Central memory CD4-positive, alpha-beta T cell (primary cell): ENCODE measurements around the gene PLEKHG4.

Experiments used
- DNase-seq: peaks from one replicate; pipeline ENCODE4 v3.0.0; 2022

The PLEKHG4 gene

DNA sequence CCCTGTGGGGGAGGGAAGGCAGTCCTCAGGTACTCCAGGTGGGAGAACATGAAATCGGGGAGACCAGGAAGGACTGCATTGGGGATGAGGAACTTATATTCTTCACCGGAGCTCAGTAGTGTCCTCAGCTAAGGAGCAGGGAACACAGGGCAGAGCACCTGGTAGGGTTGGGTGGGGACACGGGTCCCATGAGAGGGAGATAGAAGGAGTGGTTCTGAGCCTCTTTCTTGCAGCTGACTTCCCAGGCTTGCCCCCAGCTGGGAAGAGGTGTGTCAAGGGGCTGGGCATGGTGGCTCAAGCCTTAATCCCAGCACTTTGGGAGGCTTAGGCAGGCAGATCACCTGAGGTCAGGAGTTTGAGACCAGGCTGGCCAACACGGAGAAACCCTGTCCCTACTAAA is 34.1 kb upstream of the PLEKHG4 start:
- DNase-seq = no peak

DNA sequence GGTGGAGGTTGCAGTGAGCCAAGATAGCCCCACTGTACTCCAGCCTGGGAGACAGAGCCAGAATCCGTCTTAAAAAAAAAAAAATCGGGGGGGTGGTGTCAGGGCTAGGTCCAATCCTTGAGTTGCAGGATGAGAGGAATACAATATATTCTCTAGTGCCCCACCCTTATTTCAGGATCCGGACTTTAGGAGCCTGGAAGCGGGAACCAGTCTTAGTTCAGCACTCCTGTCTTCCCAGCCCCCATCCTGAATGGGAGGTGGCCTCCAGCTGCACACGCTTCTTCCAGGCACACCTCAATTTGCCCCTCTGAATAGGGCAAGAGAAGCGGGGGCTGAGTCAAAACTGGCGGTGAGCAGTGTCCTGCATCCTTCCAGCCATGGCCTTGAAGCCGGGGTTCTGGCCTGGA is 33.7 kb upstream of the PLEKHG4 start:
- DNase-seq = no peak

DNA sequence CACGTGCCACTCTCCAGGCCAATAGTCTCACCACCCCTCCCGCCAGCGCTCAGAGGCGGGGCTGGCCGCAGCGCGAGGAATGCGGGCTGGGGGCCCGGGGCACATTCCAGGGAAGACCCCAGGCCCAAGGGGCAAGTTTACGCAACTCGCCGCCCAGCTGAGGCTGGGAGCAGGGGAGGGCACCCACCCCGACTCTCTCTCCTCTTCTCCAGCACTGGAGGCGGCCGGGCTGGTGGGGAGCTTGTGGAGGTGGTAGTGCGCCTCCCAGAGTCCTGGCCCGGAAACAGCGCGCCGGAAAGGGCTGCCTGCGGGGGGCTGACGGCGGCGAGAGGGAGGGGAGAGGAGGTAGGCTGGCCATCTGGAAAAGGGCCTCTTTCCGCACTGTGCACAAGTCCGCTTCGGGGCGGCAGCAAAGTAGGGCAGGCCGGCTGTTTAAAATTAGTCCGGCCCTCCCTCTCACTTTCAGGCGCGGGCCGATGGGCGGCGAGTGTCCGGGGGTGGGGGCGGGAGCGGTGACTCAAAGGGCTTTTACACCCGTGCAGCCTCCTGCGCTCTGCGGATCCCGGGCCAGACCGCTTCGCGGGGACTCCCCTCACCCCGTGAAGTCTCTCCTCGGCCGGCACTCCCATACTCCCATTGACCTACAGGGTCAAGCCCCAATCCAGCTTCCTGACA is 33.1 kb upstream of the PLEKHG4 start:
- no peak for DNase-seq

DNA sequence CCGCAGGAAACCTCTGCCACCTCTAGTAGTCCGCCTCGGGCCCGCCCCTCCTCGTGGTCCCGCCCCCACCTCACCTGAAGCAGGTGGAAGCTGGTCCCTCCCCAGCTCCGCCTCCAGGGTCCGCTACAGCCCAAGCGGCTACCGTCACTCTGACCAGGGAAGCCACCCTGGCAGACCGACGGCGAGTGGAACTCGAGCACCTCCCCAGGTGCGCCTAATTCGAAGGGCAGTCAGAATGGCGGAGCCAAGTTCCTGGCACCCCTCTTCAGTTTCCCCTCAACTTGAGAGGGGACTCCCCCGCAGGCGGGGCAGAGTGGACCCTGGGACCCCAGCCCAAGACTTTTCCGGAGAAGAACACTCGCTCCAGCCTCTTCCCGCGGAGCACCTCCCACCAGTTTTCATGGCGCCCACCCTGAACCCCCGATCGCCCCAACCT is 32.6 kb upstream of the PLEKHG4 start:
- peak; percentile 31 for DNase-seq

DNA sequence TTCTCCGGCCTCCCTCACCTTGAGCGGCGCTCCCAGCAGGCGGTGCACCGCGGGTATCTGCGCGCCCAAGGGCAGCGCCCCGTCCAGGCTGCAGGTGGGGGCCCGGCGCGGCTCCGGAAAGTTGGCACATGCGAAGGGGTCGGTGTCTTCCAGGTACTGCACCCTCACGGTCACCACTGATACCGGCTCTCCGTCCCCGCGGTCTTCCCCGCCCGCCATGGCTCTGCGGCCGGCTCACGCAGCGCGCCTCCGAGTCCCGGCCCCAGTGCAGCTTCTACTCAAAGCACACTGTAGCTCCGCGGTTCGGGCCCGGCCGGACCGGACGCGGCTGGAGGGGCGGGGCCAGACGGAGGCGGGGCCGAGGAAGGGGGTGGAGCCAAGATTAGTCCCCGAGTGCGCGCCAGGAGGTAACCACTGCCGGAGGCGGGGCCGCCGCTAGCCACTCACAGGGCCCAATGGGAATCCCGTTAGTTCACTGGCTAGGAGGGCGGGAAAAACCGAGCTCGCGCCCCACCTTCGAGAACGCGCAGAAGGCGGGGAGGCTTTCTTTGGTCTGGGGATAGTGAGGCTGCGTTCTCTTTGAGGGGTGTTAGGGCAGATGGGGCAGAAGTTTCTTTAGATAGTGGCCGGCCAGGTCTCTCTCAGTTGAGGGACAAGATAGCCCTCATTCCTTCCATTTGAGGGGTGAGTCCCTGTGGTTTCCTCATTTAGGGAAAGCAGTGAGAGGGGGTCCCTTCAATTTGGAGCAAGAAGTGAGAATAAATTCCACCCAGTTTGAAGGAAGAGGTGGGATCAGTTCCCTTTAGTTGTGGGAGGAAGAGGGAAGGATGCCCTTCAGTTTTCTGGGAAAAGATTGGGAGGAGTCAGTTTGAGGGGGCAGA is 31.9 kb upstream of the PLEKHG4 start, which contains the start of gene FHOD1:
Gene FHOD1 (minus strand): TSS at position 290 of the 881 bp plus-strand sequence. CDS start 71 bp downstream, at position 219.
- peak; percentile 93 for DNase-seq

DNA sequence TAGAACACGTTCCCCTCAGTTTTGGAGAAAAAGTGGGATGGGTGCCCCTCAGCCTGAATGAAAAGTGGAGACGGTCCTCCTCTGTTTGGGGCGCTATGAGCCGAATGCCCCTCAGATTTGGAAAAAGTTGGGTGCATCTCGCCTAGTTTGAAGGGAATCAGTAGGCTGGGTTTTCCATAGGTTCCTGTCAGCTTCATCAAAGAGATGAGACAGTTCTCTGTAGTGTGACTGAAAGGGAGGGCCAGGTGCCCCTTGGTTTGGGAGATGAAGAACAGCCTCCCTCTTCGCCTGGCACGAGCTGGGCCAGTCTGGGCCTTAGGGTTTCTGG is 31.3 kb upstream of the PLEKHG4 start:
- DNase-seq = no peak

DNA sequence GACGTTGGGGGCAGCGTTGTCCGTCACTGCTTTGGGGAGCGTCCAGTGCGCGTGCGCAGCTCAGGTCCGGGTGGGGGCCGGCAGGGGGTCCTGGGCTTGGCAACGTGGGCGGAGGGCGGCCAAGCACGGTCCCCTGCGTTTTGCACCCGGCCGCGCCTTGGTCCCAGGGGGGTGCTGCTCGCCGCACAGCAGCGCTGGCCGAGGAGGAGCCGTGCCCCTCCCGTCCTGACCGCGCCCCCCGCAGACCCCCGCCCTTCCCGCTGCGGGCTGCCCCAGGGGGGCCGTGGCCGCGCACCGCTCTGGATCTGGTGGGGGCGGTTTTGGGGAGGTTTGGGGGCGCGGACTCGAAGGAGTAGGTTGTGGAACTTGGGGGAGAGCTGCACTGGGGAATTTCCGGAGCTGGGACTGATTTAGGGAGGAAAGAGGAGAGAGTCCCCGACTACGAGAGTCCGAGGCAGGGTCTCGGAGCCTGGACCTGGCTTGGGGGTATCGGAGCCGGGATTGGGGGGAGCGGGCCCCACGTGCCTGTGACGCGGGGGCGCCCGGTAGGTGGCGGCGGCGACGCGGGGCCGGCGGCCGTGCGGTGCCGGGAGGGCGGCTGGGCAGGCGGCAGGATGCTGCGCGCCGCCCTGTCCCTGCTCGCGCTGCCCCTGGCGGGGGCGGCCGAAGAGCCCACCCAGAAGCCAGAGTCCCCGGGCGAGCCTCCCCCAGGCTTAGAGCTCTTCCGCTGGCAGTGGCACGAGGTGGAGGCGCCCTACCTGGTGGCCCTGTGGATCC is 30.7 kb upstream of the PLEKHG4 start, which contains the start of gene SLC9A5:
Gene SLC9A5 (plus strand): TSS at position 579 of the 777 bp plus-strand sequence. CDS start 36 bp downstream, at position 615.
- DNase-seq = no peak

DNA sequence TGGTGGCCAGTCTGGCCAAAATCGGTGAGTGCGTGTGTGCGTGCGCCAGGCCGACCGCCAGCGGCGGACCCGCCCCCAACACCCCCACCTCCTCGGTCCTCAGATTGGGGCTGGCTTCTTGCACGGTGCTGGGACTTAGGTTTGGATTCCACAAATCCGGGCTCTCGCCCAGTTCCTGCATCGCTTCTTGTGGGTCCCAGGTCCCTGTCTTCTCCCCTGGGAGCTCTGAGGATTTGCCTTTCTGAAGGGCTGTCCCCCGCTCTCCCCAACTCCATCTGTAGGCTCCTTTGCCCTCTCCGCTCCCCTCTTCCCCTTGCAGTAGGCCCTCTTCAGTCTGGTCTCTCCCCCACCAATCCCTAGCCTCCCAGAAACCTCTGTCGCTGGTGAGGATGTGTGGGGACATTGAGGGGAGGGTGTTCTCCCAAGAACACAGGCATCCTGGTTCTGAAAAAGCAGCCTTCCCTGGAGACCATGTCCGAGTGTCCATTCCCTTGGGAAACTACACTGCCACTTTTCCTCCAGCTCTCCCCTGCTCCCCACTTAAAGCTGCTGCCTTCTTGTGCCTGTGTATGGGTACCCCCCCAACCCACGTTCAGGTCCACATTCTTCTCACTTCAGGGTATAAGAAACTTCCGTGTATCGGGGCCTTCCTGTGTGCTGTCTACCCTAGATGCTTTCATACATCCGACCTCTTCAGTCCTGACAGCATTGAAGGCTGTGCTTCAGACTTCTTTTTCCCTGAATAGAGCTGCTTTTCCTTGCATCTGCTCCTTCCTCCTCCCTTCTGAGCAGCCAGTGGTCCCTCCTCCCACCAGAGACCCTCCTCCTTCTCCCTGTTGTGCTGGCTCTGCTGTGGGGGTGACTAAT is 29.9 kb upstream of the PLEKHG4 start:
- no peak for DNase-seq

DNA sequence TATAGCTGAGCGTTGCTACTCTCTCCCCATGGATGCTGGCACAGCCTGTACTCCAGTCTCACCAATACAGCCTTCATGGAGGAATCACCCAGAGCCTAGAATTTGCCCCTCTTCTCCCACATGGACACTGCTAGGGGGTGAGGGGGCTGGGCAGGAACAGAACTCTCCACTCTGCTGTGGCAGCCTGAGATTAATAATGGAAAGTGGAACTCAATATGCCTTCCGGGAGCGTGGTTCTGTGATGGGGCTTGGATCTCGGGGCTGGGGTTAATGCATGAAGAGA is 29.3 kb upstream of the PLEKHG4 start:
- no peak for DNase-seq

DNA sequence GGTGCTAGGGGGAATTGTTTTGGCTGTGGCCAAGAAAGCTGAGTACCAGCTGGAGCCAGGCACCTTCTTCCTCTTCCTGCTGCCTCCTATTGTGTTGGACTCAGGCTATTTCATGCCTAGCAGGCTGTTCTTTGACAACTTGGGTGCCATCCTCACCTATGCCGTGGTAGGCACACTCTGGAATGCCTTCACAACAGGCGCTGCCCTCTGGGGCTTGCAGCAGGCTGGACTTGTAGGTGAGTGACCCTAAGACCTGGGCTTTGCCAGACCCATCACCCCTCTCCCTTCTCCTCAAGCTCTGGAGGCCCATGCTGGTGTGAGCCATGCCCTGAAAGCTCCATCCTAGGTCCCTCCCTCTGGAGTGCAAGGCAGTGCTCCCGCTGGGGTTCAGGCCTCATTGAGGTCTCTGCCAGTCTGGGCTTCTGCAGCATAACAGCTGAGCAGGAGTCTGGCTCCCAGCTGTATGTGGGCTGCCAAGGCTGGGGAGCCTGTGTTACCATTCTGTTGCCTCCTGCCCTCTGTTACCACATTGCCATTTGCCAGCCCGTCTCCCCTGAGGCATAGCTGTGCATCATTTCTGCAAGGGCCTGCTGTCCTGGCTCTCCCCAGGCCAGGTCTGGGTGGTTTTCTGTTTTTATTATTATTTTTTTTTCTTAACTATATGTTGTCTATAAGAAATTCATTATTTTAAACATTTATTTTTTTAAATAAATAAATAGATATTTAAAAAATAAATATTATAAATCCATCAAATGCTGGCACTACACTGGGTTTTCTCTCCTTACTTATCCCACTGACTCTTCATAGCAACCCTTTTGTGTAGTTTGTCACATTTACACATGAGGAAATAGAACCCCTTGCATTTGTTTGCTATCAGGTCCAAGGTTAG is 26.5 kb upstream of the PLEKHG4 start:
- DNase-seq = no peak

DNA sequence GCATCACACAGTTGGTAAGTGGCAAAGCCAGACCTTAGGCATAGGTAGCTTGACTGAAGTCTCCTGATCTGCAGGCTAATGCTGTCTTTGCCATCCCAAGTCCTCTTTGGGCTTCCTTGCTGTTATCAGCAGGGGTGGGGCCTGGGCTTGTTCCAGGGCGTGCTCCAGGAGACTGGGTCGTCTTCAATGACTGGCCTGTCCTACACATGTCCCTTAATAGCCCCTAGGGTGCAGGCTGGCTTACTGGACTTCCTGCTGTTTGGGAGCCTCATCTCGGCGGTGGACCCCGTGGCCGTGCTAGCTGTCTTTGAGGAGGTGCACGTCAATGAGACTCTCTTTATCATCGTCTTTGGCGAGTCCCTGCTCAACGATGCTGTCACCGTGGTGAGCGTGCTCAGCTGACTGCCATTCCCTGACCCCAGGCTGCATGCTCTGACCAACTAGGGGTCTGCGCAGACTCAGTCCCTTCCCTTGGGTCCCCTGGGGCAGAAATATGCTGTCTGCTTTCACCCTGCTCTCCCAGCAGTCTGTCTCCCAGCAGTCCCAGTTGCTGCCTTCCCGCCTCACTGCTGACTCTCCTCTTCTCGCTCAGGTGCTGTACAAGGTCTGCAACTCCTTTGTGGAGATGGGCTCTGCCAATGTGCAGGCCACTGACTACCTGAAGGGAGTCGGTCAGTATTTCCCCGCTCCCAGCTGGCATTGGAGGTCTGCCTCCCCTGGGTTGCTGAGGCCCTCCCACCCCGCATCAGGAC is 24.4 kb upstream of the PLEKHG4 start:
- DNase-seq = no peak

DNA sequence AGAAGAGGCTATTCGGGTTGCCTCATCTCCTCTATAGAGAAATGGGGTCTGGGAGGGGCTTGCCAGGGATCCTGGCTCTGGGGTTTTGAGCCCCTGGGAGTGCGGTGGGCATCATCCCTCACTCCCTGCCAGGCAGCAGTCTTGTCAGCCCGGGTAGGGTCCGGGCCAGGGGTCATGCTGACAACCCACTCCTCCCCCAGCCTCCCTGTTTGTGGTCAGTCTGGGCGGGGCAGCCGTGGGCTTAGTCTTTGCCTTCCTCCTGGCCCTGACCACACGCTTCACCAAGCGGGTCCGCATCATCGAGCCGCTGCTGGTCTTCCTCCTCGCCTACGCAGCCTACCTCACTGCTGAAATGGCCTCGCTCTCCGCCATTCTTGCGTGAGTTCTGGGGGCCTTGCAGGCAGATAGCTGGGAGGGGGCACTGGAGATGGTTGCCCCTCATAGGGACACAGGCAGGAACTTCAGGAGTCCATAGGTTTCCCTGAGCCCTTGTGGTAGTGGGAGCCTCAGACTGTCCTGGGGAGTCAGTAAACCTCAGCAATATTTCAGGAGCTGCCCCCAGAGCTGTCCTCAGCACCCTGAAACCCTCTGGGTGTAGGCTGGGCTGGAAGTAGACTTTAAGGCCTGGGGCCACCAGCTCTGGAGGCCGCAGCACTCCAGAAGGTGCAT is 23.6 kb upstream of the PLEKHG4 start:
- no peak for DNase-seq

DNA sequence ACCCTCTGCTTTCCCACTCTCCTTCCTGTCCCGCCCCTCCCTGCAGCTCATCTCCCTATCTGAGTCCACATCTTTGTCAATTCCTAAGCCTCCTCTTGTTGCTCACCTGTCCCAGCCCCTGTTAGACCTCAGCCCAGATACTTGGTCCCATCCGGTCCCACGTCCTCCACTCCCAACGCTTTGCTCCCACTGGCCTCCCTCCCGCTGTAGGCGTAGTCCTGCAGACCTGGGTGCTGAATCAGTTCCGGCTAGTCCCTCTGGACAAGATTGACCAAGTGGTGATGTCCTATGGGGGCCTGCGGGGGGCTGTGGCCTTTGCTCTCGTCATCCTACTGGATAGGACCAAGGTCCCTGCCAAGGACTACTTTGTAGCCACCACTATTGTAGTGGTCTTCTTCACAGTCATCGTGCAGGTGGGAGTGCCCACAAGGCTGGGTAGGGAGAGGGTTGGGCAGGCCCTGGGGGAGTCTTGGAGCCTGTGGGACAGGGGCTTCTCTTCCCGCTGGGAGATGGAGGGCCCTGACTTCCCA is 22.6 kb upstream of the PLEKHG4 start:
- DNase-seq = no peak

DNA sequence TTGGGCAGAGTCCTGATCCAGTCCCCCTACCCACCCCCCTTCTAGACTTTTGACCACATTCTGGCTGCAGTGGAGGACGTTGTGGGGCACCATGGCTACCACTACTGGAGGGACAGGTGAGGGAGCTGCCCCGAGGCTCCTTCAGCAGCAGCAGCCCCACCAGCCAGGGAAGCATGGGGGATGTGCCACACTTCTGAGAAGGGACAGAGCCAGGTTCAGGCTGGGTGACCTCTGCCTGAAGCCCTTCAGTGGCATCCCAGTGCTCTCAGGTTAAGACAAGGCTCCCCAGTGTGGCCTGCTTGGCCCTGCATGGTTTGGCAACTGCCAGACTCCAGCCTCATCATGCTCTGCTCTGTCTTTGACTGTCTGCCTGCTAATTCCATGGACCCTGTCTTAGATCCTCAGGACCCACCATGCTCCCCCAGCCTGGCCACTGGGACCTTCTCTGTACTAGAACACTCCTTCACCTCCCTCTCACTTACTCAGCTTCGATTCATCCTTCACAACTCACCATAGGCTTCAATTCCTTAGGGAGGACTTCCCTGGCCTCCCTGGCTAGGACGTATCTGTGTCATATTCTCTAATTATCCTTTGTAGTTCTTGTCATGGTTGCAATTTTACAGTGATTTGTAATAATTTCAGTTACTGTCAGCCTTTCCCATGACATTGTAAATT is 21.7 kb upstream of the PLEKHG4 start:
- no peak for DNase-seq

DNA sequence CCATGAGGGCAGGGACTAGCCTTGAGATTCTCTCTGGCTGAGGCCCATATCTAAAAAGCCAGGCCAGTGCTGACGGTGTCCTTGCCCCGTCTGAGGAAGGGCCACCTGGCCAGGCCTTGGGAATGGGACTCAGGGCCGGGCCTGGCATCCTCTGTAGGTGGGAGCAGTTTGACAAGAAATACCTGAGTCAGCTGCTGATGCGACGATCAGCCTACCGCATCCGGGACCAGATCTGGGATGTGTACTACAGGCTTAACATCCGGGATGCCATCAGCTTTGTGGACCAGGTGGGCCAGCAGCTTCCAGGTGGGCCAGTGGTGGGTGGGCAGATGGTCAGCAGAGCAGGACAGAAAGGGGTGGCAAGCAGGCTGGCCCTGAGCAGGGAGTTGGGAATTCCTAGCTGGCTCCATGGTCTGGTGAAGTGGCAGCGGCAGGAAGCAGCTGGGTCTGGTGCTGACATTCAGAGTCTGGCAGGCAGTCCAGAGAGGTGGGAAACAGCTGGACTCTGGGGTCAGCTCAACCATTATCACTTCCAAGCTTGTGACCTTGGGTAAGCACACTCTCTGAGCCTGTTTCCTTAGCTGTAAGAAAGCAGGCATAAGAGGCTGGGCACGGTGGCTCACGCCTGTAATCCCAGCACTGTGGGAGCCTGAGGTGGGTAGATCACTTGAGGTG is 21.0 kb upstream of the PLEKHG4 start:
- no peak for DNase-seq

DNA sequence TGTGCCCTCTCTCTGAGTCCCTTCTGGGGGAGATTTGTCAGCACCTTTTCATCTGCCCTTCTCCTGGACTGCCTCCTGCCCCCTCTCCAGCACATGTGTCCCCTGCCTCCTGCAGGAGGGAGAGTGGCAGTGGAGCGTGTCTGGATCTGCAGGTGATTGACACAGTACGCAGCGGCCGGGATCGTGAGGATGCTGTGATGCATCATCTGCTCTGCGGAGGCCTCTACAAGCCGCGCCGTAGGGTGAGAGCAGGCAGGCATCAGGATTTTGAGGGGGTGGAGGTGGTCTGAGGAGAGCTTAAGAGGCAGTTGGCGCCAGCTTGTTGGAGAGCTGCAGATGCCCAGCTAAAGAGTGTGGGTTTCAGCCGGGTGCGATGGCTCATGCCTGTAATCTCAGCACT is 19.6 kb upstream of the PLEKHG4 start:
- DNase-seq = no peak

DNA sequence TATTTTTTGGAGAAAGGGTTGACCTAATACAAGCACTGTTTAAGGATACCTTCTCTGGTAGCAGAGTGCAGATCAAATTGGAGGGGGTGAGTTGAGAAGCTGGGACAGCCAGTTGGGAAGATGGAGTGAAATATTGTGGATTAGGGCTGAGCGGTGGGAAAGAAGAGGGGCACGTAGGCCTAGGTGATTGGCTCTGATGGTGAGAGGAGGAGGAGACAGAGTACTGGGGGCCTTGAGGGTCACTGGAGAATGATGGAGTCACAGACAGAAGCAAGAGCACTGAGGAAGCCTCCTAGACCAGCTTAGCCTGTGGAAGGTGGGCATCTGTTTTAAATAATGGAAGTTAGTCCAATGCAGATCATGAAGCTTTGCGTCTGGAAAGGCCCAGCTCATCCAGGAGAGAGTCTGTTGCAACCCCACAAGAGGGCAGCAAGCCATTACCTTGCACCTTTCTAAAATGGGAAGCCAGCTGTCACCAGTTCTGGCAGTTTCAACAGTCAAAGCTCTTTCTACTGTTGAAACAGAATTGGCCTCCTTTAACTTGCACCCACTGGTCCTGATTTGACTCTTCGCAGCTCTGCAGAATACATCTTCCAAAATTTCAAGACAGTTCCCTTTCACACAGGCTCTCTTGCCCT is 18.8 kb upstream of the PLEKHG4 start:
- no peak for DNase-seq

DNA sequence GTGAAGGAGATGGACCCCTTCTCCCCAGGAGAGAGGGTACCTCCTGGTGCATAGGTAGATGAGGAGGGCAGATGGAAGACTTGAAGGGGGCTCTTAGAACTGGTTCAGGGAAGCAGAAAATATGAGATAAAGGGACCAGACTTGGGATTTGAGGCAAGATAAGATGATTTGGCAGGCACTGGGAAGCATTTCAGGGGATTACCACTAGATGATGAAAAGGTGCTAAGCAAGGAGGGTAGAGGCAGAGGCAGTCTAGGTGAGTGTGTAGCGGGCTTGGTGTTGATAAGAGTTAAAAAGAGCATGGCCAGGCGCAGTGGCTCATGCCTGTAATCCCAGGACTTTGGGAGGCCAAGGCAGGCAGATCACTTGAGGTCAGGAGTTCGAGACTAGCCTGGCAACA is 16.1 kb upstream of the PLEKHG4 start:
- no peak for DNase-seq
